Ishikawa (cell line): ENCODE results near the gene PRPF18.

Experiments used
- CREB1 ChIP-seq: IDR thresholded peaks from 2 replicates; pipeline ENCODE4 v1.6.1; 2012; ENCODE audit warnings: low read depth
- FOXM1 ChIP-seq: IDR thresholded peaks from 2 replicates; pipeline ENCODE4 v1.6.1; 2012; ENCODE audit warnings: low read depth, borderline replicate concordance
- RAD21 ChIP-seq: IDR thresholded peaks from 2 replicates; pipeline ENCODE4 v1.6.1; 2012; ENCODE audit warnings: low read depth
- TEAD4 ChIP-seq: IDR thresholded peaks from 2 replicates; pipeline ENCODE4 v1.6.1; 2012
- TF ChIP-seq, protein P1 (sequence below): IDR thresholded peaks from 2 replicates; pipeline ENCODE4 v1.6.1; 2012

DNA sequence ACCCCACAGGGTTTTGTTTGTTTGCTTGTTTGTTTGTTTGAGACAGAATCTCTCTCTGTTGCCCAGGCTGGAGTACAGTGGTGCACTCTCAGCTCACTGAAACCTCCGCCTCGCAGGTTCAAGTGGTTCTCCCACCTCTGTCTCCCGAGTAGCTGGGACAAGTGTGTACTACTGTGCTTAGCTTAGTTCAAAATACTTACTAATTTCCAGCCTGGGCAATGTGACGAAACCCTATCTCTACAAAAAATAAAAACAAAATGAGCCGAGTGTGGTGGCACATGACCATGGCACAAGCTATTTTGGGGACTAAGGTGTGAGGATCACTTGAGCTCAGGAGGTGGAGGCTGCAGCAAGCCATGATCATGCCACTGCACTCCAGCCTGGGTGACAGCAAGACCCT, 15.2 kb upstream of the PRPF18 start:
- TF ChIP-seq FOXM1 = no peak
- no peak for TF ChIP-seq RAD21
- no peak for TF ChIP-seq TEAD4
- TF ChIP-seq, protein P1, sequence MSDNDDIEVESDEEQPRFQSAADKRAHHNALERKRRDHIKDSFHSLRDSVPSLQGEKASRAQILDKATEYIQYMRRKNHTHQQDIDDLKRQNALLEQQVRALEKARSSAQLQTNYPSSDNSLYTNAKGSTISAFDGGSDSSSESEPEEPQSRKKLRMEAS = no peak
- no peak for TF ChIP-seq CREB1
